GM04504 (cell line): Measurements from ENCODE around the gene TRPM5.

Source experiments
- DNase-seq: peaks from one replicate; pipeline ENCODE4 v3.0.0-alpha.2; 2012; ENCODE audit warnings: low read depth

The TRPM5 gene

GRCh38 chr11:2452321-2453012 lies 8.2 kb upstream of the TRPM5 start:
- DNase-seq = no peak

- DNase-seq = no peak
These were observed 7.6 kb upstream of the TRPM5 start for GRCh38 chr11:2451916-2452315.

- no peak for DNase-seq
These were observed 7.0 kb upstream of the TRPM5 start for GRCh38 chr11:2451336-2451735.

- DNase-seq = no peak
These were observed 6.2 kb upstream of the TRPM5 start for GRCh38 chr11:2450321-2451041.

- no peak for DNase-seq
These were observed 5.4 kb upstream of the TRPM5 start for GRCh38 chr11:2449548-2450320.

- no peak for DNase-seq
These were observed 4.6 kb upstream of the TRPM5 start for GRCh38 chr11:2448661-2449547.

- no peak for DNase-seq
These were observed 3.8 kb upstream of the TRPM5 start for GRCh38 chr11:2447951-2448650.

GRCh38 chr11:2447253-2447950 lies 3.1 kb upstream of the TRPM5 start:
- DNase-seq = no peak

- DNase-seq = no peak
These were observed 2.4 kb upstream of the TRPM5 start for GRCh38 chr11:2446590-2447252.

GRCh38 chr11:2445746-2446551 lies 1.6 kb upstream of the TRPM5 start:
- DNase-seq = no peak

- DNase-seq = no peak
These were observed 769 bp upstream of the TRPM5 start, which contains the start of gene KCNQ1 for GRCh38 chr11:2444821-2445745. Gene KCNQ1, plus strand, starts transcription at chr11:2445008. Its CDS starts 91 bp downstream, at chr11:2445099.

GRCh38 chr11:2443406-2443805 lies 908 bp downstream of the TRPM5 start:
- no peak for DNase-seq

- DNase-seq = no peak
These were observed 1.7 kb downstream of the TRPM5 start for GRCh38 chr11:2442589-2442988.

- no peak for DNase-seq
These were observed 3.1 kb downstream of the TRPM5 start for GRCh38 chr11:2441171-2441570.

GRCh38 chr11:2440646-2441045 lies 3.7 kb downstream of the TRPM5 start:
- no peak for DNase-seq

- no peak for DNase-seq
These were observed 4.5 kb downstream of the TRPM5 start for GRCh38 chr11:2439820-2440219.

GRCh38 chr11:2437516-2437915 lies 6.8 kb downstream of the TRPM5 start:
- DNase-seq = no peak

- DNase-seq = no peak
These were observed 7.7 kb downstream of the TRPM5 start for GRCh38 chr11:2436521-2437031.
